Stimulated activated CD8-positive, alpha-beta memory T cell treated with anti-CD3 and anti-CD28 coated beads, Interleukin-12 subunit alpha, Interleukin-12 subunit beta, amount 100 ng/mL, for 24 hours (primary cell): Measurements from ENCODE around the gene FUOM.

Experiments used
- DNase-seq: peaks from one replicate; pipeline ENCODE4 v3.0.0-alpha.2; 2020; ENCODE audit errors: extremely low read depth

Gene FUOM

DNA sequence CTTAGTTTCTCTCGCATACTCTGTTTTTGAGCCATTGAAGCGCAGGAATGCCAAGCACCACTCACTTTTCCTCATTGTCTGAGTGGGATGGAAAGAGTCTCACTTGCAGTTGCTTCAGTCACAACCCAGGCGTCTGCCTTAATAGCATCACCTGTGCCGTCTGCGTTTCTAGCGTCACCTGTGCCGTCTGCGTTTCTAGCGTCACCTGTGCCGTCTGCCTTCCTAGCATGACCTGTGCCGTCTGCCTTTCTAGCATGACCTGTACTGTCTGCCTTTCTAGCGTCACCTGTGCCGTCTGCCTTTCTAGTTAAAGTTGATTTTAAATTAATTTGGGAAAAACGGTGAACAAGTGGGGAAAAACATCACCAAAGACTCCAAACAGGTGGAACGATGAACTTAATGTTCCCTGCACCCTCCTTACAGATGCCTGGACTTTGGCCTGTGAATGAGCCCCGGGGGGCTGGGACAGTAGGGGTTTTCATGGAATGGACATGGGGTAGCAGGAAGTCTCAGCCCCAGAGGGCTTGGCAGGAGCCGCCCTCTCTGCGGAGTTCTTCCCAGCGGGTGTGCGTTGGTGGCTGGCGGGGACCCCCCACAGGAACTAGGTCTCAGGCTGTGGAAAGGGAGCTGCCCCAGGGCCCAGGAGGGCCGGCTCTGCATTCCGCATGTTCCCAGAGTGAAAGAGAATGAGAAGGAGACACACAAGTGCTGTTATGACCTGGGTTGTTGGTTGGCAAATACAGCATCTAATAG, 45.6 kb downstream of the FUOM start:
- no peak for DNase-seq

DNA sequence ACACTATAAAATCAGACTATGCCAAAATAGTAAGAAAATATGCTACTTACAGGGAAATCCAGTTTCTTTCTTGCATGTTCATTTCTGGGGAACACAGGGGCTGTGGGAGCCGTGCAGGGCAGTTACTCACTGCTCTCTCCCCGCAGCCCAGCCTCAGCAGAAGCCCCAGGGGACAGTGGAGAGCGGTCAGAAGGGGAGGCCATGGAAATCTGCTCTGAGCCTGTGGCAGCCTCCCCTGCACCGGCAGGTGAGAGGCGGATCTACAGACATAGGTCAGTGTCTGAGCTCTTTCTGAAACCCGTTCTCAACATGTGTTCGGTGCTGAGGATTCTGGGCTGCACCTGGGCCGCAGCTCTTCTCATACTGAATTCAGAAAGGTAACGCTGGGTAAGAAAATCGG, 46.2 kb downstream of the FUOM start:
- no peak for DNase-seq

DNA sequence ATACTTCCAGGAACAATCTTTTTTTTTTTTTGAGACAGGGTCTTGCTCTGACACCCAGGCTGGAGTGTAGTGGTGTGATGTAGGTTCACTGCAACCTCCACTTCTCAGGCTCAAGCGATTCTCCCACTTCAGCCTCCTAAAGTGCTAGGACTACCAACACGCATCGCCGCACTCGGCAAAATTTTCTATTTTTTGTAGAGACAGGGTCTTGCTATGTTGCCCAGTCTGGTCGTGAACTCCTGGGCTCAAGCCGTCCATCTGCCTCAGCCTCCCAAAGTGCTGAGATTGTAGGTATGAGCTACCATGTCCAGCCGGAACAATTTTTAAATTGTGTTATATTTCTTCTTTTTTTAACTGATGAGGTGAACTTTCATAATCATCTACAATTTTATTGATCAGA, 47.0 kb downstream of the FUOM start:
- no peak for DNase-seq

DNA sequence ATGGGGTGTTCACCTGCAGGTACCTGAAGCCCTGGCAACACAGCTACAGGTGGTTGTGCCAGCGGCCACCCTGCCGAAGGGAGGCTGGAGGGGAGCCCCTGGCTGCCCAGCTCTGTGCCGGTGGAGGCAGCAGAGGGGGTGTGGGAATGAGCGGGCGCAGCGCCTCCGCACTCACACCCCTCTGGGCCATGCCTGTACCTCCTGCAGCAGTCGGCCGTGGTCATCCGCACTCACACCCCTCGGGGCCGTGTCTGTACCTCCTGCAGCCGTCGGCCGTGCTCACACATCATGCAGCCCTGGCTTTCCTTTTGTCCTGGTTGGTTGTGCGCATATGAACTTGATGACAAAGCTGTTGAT, 47.4 kb downstream of the FUOM start:
- DNase-seq = no peak

DNA sequence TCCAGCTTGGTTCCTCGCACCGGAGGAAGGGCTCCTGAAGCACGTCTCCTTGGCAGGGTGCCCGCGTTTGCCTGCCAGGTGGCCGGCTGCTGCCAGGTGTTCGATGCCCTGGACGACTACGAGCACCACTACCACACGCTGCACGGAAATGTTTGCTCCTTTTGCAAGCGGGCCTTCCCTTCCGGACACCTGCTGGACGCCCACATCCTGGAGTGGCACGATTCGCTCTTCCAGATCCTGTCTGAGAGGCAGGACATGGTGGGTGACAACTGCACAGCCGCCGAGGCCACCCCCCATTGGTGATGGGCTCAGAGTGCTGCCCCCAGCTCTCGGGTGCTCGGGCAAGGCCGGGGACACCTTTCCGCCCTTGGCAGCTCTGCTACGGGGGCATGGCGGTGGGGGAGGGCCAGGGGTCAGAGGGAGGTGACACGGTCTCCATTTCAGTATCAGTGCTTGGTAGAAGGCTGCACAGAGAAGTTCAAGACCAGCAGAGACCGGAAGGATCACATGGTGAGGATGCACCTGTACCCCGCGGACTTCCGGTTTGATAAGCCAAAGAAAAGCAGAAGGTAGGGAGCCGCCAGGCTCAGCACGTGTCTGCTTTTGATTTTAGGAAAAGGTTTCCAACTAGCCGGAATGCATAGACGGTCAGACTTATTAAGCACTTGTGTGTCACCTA, 48.0 kb downstream of the FUOM start:
- DNase-seq = no peak

DNA sequence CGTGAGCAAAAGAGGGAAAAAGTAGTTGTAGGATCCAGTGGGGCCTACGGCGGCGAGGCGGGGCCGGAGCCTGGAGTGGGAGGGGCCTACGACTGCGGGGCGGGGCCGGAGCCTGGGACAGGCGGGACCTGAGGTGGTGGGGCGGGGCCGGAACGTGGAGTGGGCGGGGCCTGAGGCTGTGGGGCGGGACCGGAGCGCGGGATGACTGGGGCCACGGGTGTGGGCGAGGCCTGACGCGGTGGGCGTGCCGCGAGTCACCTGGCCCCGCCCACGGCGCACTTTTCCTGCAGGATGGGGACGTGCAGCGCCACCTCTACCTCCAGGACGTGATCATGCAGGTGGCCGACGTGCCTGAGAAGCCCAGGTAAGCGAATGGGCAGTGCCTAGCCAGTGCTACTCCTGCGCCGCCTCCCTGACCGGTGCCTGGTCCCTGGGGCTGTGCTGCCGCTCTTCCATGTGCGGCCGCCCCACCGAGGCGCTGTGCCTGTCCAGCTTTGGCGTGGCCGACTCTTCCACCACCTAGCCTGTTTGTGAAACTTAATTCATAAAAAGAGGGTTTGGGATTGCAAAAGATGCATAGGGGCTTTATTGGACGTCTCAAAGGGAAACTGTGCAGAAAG, 48.6 kb downstream of the FUOM start:
- DNase-seq = peak; percentile 73

DNA sequence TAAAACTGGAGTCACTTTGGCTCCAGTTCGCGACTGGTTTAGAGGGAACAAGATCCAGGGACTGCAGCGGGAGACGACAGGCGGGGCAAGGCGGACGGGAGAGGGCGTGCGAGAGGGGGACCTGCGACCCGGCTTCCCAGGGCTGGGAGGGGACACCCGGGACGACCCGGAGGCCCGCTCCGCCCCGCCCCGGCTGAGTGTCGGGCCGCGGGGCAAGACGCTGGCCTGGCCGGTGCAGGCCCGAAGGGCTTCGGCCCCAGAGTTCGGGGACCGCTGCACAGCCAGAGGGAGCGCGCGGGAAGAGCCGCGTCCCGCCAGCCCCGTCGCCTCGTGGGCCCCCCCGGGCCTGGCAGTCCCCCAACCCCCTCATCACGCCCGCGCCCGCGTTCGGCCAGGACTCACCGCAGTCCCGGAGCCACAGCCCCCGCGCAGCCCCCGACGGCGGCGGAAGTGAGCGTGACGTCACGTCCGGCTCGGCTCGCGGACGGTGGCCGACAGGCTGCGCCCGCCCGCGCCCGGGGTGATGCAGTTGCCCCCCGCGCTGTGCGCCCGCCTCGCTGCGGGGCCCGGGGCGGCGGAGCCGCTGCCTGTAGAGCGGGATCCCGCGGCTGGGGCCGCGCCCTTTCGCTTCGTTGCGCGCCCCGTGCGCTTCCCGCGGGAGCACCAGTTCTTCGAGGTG, 49.3 kb downstream of the FUOM start, which contains the start of the genes TUBGCP2 and ZNF511:
Gene TUBGCP2, minus strand, starts transcription at position 452 of the 679 bp plus-strand sequence. CDS start 5,931 bp downstream, outside the sequence.
Gene ZNF511, plus strand, starts transcription at position 494 of the 679 bp plus-strand sequence. Its CDS starts 30 bp downstream, at position 524.
- DNase-seq = peak; percentile 70

DNA sequence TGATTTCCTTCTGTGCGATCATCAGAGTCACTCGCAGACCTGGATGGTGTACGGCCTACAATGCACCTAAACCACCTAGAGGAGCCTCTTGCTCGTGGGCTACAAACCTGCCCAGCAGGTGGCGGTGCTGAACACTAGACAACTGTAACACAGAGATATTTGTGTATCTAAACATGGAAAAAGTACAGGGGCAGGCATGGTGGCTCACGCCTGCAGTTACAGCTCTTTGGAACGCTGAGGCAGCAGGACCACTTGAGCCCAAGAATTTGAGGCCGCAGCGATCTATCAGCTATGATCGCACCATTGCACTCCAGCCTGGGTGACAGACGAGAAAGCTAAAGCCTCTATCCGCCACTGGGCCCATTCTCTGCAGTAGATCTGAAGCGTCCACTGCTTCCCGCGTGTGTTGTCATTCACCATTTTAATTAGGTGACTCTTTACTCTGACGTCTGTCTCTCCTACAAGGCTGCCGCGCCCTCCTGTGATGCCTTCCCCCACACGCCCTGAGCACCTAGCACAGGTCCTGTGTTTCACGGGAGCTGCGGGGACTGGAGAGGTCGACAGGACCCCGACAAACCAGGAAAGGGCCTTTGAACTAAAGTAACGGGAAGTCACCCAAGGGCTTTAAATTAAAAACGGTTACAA, 49.9 kb downstream of the FUOM start:
- DNase-seq = peak; percentile 55

DNA sequence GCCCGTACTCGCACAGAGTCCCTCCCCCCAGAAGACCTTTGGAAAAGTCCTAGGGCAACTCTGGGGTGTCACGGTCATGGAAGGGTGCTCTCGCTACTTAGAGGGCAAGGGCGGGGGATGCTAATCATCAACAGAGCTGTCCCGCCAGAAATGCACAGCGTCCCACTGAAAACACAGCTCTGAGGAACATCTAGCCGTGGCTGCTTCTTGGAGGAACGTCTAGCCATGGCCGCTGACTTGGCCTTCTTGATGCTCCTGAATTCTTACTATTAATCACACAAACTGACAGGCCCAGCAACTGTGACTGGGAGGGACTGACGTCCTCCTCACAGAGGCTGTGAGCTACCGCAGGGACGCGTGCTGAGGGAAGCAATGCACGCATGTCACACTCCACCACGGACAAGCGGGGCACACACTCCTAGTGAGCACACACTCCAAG, 50.9 kb downstream of the FUOM start:
- DNase-seq = no peak

DNA sequence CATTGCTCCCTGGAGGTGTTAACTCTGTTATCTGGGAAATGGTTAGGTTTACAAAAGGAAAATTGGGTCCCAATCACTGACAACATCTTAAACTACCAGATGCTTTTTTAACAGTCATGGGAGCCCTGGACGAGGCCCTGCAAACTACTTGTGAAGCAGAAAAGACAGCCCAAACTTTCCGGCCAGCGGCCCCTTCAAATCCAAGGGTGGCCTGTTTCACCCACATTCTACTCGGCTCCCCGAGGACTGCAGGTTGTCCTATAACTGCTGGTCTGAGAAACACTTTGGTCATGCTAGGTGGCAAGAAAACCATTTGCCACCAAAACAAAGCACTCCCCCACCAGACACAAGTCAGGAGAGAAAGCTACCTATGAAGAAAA, 51.7 kb downstream of the FUOM start:
- no peak for DNase-seq
